ENCODE results near the gene SLC15A3. TPM values are rescaled to one million over a fixed set of nuclear protein-coding genes. Genes with fewer than 3 reads are reported as not detected.
"Not testable (repeated sequence)": the region's sequence is repeated elsewhere in the genome, so short reads cannot be mapped to it uniquely, and the experiment has no call there.

SLC15A3 gene
- total RNA-seq, 1 donor from 2014 or later = 6.0 TPM

DNA sequence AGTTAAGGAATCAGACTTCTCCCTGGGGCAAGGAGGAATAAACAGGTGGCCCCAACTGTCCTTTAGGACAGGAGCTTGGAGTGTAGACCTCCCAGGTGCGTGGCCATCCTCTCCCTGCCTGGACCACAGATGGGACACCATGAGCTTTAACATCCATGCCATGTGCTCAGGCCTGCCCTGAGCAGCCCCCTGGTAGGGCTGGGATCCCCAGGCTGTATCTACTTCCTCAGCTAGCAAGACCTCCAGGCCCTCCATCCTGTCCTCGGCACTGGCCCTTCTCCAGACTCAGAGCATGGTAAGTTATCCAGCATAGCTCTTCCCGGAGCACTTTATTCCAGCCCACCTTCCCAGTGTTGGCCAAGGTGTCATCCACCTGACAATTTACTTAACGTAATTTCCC, 25.2 kb upstream of the SLC15A3 start:
- no peak for DNase-seq (ENCODE audit: low read depth in 2 of 2)

DNA sequence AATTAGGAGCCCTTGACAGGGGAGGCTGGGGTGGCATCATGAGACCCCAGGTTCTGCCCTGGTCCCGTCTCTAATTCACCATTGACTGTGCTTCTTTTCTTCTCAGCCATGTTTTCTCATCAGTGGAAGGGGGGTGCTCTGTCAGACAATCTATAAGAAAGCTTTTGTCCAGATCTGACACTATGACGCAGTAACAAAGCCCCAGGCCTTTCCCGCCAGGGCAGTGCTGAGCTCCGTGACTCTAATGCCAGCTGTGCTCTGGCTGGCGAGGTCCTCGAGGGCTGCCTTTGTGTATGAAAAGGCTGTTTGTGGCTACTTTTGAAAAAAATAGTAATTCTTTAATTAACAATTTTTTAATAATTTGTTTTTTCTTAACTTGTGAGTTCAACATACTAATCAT, 22.8 kb upstream of the SLC15A3 start:
- no peak for DNase-seq (ENCODE audit: low read depth in 2 of 2)

DNA sequence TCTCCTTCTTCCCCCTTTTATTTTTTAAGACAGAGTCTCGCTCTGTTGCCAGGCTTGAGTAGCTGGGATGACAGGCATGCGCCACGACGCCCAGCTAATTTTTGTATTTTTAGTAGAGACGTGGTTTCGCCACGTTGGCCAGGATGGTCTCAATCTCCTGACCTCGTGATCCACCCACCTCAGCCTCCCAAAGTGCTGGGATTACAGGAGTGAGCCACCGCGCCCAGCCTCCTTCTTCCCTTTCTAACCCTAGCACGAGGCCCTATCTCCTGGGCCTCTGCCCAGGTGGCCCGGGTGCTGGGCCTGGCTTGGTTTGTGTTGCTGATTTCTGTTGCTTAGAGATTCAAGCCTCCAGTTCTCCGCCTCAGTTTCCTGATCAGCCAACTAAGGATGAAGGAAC, 22.3 kb upstream of the SLC15A3 start:
- not testable (repeated sequence) for DNase-seq (ENCODE audit: low read depth in 2 of 2)

DNA sequence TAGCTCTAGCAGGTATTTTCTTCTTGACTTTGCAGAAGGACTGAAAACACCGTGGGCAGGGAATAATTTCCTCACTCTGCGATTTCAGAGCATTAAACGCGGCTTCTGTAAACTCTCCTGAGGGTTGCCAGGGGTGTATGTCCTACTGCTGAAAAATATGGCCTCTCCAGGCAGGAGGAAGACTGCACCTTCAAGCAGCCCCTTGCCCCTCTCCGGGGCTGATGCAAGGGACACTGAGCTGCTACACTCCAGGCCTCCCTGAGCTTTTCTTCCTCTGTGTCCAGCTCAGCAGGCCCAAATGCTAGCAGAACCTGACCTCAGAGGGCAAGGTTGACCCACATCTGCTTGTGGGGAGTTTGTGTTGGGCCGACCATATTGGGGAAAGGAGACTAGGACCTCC, 21.7 kb upstream of the SLC15A3 start:
- no peak for DNase-seq (ENCODE audit: low read depth in 2 of 2)

DNA sequence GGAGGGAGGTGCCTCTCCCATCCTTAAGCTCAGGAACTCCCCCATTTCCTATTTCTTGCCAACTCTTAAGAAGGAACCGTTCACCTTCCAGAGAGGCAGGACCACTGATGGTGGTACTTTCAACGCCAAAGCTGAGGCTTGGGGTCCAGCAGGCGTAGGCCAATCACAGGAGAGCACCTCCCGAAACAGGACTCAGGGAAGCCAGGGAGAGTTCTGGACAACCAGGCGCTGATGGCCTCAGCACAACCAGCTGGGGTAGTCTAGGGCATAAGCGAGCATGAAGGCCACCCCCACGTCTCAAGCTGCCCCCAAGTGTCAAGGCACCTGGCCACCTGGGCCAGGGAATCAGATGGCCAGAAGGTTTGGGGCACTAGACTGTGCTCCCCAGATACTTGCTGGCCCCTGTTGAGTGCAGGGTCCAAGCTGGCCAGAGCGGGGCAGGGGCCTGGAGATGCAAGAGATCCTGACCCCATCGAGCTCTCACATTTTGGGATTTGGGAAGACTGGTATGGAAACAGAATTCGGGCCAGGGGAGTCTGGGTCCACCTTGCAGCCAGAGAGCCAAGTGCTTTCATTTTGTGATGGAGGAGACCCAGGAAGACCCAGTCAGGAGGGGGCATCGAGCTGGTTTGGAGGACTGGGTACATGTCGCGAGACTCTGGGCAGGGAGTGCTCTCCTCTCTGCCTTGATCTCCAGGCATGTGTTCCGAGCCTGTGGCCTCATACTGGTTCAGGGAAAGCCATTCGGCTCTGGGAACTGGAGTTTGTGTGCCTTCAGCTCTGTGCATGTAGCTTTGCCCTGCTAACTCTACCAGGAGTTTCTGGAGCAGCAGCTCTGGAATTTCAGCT, 20.4 kb upstream of the SLC15A3 start:
- no peak for DNase-seq (ENCODE audit: low read depth in 2 of 2)

DNA sequence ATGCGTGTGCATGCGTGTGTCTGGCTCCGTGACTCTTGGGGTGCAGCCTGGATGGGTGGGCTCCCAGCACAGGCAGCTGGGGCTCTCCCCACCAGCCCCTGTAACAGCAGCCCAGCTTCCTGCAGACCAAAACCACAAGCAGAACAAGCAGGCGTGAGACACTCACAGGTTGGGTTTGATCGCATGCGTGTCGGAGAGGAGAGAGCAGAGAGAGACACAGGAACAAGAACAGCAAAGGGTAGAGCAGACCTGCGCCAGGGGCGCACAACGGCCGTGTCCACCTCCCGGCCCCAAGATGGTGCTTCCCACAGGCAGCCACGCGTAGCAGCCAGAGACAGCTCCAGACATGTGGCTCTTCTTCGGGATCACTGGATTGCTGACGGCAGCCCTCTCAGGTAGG, 19.5 kb upstream of the SLC15A3 start, which contains the start of gene CD6:
Gene CD6 (plus strand): TSS at position 161 of the 400 bp plus-strand sequence. CDS start 186 bp downstream, at position 347.
- no peak for DNase-seq (ENCODE audit: low read depth in 2 of 2)

DNA sequence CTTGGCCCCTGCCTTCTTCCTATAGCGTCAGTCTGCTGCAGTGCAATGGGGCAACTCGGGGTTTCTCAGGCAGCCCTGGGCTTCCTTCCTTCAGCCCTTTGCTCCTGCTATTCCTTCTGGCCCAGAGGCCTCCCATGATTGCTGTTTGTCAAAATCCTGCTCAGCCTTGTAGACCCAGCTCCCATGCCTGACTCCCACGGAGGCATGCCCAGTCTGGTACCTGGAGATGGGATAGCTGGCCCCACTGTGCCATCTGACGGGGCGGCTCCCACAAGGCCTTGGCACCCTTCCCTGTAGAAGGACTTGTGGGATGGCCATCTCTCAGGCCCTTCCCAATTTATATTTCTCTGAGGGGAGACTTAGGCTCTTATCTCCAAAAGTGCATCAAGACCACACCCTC, 18.9 kb upstream of the SLC15A3 start:
- DNase-seq (ENCODE audit: low read depth in 2 of 2) = no peak

DNA sequence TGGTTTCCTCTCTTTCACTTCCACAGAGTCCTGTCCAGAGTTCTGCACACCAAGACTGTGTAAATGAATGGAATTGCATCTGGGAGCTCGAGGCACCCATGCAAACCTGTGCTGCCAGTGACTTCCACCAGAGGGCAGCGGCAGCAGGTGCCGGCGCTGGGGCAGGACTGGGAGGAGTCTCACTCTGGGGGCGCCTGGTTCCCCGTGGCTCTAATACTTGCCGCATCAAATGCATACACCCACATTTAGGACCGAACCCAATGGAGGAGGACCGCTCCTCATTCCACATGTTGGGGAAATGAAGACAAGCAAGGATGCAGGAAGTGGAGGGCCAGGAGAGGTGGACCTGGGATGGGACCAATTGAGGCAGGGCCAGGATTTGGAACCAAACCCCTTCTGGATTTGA, 18.4 kb upstream of the SLC15A3 start:
- DNase-seq (ENCODE audit: low read depth in 2 of 2) = peak; percentile 51 to 66

DNA sequence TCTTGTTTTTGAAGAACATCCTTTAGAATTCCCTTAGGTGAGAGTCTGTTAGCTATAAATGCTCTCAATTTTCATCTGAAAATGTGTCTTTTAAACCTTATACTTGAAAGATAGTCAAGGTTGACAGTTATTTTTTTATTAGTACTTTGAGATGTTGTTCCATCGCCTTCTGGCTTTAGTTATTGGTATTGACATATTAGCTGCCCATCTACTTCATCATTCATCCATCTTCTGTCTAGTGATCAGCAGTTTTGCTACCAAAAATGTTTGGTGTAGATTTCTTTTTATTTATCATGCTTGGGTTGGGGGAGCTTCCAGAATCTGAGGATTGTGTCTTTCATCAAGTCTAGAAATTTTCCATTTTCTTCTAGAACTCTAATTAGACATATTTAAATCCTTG, 16.2 kb upstream of the SLC15A3 start:
- no peak for DNase-seq (ENCODE audit: low read depth in 2 of 2)

DNA sequence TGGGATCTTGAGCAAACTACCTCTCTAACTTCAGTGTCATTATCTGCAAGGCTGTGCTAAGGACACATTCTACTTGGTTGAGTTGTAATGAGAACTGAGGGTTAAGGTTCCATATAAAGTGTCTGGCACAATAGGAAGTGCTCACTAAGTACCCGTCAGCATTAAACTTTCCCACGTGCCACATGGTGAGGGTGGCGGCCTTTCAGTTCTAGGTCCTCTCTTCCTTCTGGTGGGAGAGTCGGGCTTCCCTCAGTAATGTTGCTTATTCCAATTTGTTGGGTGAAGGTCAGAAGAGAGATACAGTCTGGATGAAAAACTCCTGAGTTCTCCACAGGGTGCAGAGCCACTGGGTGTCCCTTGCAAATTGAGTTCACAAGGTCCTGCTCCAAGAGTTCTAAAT, 14.9 kb upstream of the SLC15A3 start:
- DNase-seq (ENCODE audit: low read depth in 2 of 2) = no peak

DNA sequence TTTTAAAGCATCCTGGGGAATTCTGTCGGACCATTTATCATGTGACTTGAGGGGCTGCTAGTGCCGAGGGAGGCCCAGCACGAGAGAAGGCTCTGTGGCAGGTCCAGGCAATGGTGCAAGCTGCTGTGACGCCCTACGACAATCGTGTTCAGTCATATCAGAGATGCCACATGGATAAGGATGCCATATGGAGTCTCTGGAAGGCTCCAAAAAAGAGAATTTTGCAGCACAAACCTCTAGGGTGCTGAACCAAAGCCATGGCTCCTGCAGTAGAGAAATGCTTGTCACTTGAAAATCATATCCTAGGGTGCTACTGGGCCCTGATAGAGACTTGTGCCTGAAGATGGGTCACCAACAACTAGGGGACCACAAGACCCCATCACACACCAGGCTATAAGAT, 12.8 kb upstream of the SLC15A3 start:
- no peak for DNase-seq (ENCODE audit: low read depth in 2 of 2)

DNA sequence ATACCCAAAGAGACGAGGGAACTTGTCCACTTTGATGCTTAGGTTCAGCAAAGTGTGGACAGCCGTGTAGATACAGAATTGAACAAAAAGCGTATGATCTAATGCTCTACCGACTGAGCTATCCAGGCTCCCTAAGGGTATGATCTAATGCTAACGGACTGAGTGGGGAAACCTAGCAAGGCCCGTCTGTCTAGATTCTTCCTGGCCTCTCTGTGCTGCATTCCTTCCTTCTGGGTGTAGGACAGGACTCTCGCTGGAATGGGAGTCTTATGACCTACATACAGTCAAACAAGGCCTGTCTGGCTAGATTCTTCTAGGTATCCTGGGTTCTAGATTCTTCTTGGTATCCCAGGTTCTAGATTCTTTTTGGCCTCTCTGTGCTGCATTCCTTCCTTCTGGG, 8.4 kb upstream of the SLC15A3 start:
- no peak for DNase-seq (ENCODE audit: low read depth in 2 of 2)

DNA sequence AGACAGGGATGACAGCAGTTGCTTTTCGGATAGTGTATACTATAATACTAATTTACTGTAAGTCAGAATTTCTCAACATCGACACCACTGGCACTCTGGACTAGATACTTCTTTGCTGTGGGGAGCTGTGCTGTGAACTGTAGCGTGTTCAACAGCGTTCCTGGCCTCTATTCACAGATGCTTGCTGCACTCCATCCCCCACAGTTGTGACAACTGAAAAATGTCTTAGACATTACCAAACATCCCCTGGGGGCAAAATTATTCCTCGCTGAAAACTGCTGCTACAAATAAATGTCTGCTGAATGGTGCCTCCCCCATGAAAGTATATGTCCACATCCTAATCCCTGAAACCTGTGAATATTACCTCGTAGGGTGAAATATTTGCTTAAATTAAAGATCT, 7.5 kb upstream of the SLC15A3 start:
- no peak for DNase-seq (ENCODE audit: low read depth in 2 of 2)

DNA sequence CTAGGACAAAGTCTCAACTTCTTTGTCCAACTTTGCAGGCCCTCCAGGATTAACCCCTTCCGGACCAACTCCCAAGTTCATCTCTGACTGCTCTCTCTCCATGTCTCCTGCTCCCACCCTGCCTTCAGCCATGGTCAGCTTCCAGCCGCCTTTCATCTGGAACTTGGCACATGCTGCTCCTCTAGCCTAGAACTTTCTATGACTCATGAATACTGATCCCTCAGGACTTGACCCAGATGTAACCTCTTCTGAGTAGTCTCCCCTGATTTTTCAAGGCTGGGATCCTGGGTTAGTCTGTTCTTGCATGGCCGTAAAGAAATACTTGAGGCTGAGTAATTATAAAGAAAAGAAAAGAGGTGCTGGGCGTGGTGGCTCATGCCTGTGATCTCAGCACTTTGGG, 5.2 kb upstream of the SLC15A3 start:
- DNase-seq (ENCODE audit: low read depth in 2 of 2) = no peak

DNA sequence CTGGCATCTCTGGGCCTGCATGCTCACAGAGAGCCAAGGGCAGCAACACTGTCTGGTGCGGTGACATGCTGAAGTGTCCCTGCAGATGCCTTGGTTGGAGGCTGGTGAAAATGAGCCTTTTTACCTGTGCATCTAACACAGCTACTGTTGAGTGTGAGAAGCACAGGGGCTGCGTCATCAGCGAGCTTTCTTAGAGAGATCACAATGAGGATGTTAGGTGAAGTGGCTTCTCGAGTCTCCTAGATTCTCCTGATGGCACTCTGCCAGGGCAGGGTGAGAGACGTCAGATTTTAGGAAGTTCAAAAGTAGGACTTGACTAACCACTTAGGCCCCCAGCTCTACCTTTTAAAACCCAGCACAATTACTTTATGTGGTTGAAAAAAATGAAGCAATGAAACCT, 3.6 kb upstream of the SLC15A3 start:
- no peak for DNase-seq (ENCODE audit: low read depth in 2 of 2)

DNA sequence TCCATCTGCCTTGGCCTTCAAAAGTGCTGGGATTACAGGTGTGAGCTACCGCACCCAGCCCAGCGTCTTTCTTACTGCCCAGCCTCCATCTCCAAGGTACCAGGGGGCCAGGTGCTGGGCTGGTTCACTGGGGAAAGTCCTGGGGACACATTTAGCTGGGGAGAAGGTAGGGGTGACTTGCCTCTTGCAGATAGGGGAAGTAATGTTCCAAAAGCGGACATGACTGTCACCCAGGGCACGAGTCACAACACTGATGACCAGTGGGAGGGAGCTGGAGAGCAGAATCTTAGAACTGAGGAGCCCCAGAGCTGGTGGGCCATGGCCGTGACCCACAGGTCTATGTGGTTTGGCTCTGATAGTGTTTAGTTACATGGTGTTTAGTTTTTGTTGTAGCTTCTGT, 2.4 kb upstream of the SLC15A3 start:
- DNase-seq (ENCODE audit: low read depth in 2 of 2) = no peak

DNA sequence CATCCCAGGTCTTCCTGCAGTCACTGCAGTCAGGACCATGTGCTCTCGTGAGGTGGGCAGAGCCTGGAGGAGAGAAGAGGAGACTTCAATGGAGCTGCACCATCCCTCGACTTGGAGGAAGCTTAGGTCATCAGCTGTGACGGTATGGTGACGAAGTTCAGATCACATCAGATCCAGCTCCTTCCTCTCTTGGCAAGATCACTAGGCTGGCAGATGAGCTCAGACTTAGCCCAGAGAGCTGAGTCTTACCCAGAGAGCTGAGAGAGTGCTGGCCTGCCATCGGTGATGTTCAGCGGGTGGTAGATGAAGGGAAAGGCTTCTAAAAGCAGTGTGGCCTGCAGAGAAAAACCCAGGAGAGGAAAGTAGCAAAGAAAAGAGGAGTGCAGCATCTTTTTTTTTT, 1.8 kb upstream of the SLC15A3 start:
- DNase-seq (ENCODE audit: low read depth in 2 of 2) = peak in 1 of 2 donors; percentile 88

DNA sequence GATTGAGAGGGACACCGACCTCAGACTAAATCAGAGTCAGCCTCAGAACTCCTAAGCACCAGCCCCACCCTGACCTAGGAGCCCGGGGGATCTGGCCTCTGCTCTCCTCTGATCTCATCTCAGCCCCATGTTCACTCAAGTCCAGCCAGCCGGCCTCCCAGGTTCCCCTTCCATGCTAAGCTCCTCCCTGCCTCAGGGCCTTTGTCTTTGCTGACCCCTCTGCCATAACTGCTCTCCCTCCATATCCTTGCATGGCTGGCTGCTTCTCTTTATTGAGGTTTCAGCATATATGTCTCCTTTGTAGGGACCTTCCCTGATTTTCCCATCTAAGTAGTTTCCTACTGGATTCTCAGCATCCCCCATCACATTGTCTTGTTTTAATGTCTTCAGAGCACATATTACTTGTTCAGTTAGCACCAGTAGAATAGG, 780 bp upstream of the SLC15A3 start:
- no peak for DNase-seq (ENCODE audit: low read depth in 2 of 2)

DNA sequence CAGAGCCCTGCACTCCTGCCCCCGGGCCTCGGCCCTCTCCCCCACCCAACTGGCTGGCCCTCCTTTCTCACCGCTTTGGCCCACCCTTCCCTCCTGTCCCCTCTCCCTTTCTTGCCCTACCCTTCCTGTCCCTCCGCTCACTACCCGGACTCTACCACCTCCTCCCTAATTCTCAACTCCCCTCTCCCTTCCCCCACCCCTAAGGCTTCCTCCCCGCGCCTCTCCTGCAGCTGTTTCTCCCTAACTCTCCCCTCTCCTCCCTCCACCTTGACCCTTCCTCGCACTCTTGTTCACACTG, 421 bp downstream of the SLC15A3 start:
- no peak for DNase-seq (ENCODE audit: low read depth in 2 of 2)

DNA sequence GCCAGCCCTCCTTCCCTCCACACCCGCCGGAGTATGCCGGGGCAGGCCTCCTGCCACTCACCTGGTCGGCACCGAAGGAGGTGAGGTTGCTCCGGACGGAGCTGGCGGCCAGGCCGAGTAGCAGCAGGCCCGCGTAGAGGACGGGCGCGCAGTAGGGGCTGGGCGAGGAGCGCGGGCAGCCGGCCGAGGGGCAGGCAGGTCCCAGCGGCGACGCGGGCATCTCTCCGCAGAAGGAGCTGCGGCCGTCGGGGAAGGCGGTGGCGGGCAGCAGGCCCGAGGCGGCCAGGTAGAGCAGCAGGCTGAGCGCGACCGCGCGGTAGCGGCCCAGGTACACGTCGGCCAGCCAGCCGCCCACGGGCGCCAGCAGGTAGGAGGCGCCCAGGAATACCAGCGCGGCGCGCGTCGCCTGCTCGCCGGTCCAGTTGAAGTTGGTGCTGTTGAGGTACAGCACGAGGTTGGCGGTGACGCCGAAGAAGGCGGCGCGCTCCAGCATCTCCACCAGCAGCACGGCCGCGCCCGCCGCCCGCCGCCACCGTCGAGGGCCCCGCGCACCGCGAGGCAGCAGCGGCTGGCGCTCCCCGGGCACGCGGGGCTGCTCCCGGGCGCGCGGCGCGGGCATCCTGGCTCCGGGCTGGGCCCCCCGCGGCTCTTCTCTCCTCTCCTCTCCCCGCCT, 907 bp downstream of the SLC15A3 start:
- DNase-seq (ENCODE audit: low read depth in 2 of 2) = peak; percentile 26 to 41

DNA sequence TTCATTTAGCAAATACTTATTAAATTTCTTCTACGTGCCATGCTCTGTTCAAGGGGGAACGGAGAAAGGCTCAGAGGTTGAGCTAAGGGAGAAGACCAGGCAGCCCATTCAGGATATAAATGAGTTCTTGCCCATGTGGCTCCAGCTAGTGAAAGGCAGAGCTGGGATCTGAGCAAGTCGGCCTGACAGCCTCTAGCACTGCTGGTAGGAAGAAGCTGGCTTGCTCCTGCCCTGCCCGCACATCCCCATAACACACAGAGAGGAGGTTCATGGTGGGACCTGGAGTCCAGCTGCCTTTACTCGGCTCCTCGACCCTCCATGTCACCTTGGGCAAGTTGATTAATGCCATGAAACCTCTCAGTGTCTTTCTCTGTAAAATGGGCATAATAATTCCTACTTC, 2.0 kb downstream of the SLC15A3 start:
- no peak for DNase-seq (ENCODE audit: low read depth in 2 of 2)

DNA sequence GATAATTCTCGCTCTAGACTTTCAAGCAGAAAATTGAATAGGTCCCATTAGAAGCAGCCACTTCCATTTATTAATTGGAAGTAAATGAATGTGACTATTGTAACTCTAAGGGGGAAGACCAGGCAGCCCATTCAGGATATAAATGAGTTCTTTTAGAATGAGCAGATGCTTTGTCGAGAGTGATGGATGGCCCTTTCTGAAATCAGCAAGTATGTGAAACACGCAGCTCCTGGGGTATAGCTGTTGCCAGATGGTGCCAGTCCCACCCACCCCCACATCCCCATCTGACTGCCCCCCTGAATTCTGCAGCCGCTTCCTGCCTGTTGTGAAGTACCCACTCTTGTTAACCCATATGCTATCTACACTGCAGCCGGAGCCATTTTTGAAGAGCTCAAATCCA, 3.7 kb downstream of the SLC15A3 start:
- DNase-seq (ENCODE audit: low read depth in 2 of 2) = no peak

DNA sequence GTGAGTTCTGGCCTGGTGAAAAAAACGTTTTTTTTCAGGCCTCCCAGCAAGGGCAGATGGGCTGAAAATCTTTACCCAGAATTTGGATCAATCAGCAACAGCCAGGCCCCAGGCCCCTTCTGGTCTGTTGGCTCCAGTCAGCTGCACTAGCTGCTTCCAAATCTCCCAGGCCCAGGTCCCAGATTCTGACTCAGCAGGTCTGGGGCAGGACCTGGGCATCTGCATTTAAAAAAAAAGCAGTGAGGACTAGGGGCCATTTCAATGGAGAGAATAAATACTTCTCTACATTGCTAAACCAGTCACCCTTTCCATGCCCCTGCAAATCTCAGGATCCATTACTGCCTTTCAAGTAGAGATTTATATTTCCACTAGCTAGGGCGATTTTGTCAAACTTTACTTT, 4.3 kb downstream of the SLC15A3 start:
- DNase-seq (ENCODE audit: low read depth in 2 of 2) = no peak
